ENCODE data around the gene NKD1.

Gene NKD1

DNA sequence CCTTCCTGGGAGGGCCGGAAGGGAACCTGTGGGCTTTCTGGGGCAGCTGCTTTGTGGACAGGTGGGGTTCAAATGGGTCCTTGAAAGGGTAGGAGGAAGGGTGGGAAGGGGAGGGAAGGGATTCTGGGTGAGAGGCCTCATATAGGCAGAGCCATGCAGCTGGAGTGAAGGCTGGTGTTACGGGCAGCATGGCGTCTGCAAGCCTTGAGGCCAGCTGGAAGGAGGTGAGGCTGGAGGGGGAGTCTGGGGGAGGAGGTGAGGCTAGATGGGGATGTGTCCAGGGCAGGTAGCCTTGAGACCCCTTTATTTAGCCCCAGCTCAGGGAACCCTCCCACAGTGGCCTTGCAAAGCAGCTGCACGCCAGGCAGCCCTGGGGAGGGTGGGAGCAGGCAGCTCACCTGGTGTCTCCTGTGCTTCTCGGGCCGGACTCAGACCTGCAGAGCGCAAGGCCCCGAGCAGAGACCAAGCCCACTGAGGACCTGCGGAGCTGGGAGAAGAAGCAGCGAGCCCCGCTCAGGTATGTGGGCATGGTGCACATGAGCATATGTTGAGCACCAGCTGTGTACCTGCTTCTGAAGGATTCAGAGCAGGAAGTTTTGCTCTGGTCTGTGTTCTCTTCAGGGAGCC is 82.3 kb downstream of the NKD1 start:
- TF ChIP-seq, protein P1, sequence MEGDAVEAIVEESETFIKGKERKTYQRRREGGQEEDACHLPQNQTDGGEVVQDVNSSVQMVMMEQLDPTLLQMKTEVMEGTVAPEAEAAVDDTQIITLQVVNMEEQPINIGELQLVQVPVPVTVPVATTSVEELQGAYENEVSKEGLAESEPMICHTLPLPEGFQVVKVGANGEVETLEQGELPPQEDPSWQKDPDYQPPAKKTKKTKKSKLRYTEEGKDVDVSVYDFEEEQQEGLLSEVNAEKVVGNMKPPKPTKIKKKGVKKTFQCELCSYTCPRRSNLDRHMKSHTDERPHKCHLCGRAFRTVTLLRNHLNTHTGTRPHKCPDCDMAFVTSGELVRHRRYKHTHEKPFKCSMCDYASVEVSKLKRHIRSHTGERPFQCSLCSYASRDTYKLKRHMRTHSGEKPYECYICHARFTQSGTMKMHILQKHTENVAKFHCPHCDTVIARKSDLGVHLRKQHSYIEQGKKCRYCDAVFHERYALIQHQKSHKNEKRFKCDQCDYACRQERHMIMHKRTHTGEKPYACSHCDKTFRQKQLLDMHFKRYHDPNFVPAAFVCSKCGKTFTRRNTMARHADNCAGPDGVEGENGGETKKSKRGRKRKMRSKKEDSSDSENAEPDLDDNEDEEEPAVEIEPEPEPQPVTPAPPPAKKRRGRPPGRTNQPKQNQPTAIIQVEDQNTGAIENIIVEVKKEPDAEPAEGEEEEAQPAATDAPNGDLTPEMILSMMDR (IDR thresholded peaks at IDR 0.05; ENCODE audit: control insufficient read depth, insufficient read depth, low read depth, low read length, missing control alignments): no peak
- no peak overlapping the region for H3K4me3 ChIP-seq (ENCODE audit: control insufficient read depth, low read depth, low read length)
- no peak for DNase-seq (ENCODE audit: low read depth)

DNA sequence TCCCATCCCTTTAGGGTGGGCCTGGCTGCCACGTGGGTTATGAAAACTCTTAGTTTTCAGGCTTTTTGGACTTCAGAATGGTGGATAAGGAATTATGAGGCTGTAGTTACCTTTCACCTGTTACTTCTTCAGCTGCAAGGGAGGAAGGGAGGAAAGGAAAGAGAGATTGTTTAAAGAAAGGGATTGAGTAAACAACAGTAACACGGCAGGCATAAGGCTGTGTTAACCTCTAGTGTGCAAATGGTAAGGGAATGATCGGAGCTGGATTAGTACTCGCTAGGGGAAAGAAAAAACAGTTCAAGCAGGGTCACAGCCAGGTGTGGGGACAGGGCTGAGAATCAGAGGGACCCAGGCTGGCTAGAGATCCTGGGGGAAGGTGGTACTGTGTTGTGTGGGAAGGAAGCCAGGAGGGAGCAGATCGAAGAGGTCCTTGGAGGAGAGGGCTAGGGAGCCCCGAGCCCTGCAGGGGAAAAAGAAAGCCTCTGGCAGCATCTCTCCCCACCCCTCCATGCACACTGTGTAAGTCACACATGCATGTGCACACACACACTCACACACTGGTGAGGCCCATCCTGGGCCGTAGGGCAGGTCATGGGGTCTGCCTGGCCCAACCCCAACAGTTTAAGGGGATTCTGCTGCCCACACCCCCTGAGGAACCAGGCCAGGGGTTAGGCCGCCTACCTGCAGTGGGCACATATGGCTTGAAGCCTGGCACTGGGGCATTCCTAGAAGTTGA is 83.2 kb downstream of the NKD1 start:
- TF ChIP-seq, protein P1 (IDR thresholded peaks at IDR 0.05; ENCODE audit: control insufficient read depth, insufficient read depth, low read depth, low read length, missing control alignments): no peak

DNA sequence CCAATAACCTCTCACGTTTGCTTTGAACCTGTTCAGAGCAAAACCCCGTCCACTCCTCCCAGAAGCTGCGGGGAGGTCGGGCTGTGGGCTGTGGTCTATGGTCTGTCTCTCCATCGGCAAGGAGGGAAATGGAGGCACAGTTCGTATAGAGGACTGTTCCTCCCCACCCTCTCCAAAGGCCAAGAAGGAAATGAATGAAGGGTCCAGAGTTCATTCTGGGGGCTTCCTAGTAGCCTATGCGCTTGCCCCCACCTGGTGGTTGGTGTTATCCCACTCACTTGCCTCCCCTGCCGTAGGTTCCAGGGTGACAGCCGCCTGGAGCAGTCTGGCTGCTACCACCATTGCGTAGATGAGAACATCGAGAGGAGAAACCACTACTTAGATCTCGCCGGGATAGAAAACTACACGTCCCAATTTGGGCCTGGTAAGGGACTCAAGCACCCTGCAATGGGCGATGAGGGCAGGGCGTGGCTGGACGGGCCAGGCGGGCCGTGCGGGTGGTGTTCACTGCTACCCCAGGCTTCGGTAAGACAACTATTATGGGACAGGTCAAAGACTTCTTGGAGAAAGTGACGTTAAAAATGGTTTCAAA is 83.9 kb downstream of the NKD1 start:
- TF ChIP-seq, protein P1 (IDR thresholded peaks at IDR 0.05; ENCODE audit: control insufficient read depth, insufficient read depth, low read depth, low read length, missing control alignments): no peak
- no peak for DNase-seq (ENCODE audit: low read depth)

More for the DNA sequence above, 83.2 kb downstream of the NKD1 start:
- DNase-seq (ENCODE audit: low read depth): no peak
- no peak overlapping the region for H3K4me3 ChIP-seq (ENCODE audit: control insufficient read depth, low read depth, low read length)

DNA sequence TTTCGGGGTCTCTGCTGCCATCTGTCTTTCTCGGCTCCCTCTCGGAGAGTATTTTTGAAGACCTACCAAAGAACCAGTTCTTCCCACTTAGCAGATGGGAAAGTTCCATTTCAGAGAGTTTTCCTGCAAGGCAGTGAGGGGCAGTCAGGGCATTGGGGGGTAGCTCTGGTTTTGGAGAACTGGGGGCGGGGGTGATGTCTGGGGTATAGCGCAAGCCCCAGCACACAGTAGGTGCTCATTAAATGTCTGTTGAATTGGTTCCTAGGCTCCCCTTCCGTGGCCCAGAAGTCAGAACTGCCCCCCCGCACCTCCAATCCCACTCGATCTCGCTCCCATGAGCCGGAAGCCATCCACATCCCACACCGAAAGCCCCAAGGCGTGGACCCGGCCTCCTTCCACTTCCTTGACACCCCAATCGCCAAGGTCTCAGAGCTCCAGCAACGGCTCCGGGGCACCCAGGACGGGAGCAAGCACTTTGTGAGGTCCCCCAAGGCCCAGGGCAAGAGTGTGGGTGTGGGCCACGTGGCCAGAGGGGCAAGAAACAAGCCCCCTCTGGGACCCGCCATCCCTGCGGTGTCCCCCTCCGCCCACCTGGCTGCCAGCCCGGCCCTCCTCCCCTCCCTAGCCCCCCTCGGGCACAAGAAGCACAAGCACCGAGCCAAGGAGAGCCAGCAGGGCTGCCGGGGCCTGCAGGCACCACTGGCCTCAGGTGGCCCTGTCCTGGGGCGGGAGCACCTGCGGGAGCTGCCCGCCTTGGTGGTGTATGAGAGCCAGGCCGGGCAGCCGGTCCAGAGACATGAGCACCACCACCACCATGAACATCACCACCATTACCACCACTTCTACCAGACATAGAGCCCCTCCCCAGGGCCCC is 85.0 kb downstream of the NKD1 start:
- H3K4me3 ChIP-seq (ENCODE audit: control insufficient read depth, low read depth, low read length): no peak overlapping the region
- TF ChIP-seq, protein P1 (IDR thresholded peaks at IDR 0.05; ENCODE audit: control insufficient read depth, insufficient read depth, low read depth, low read length, missing control alignments): no peak
- no peak for DNase-seq (ENCODE audit: low read depth)

More for the DNA sequence above, 83.9 kb downstream of the NKD1 start:
- no peak overlapping the region for H3K4me3 ChIP-seq (ENCODE audit: control insufficient read depth, low read depth, low read length)

DNA sequence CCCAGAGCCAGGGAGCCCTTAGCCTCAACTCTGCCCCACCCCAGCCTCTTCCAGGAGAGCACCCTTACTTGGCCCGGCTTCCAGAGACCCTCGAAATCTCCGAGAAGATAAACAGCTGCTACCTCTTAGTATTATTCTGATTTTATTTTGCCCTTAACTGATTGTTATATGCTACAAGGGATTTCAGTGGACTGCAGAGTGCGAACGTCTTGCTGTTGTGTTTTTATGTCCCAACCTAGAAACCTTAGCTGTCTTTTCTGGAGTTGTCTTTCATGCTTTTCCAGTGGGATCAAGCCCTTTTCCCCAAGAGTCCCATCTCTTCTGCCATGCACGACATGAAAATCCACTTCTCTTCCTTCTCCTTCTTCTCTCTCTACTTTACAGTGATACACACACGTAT is 85.9 kb downstream of the NKD1 start:
- H3K4me3 ChIP-seq (ENCODE audit: control insufficient read depth, low read depth, low read length): no peak overlapping the region
- no peak for DNase-seq (ENCODE audit: low read depth)
- TF ChIP-seq, protein P1 (IDR thresholded peaks at IDR 0.05; ENCODE audit: control insufficient read depth, insufficient read depth, low read depth, low read length, missing control alignments): no peak

DNA sequence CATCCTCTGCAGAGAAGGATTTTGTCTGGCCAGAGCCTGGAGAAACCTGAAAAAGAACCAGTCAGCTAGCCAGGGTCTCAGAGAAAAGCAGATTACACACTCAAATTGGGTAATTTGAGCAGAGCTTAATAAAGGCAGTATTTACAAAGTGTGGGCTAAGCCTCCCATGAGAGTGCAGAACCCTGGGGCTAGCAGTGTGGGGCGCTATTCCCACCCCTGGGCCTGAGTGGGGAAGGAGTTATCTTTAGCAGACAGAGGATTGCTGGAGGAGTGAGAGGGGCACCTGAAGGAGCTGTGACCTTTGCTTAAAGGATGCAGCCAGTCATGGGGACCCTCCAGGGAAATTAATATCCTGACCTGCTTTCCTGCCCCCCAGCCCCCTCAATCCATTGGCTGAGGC is 86.8 kb downstream of the NKD1 start:
- no peak for DNase-seq (ENCODE audit: low read depth)
- TF ChIP-seq, protein P1 (IDR thresholded peaks at IDR 0.05; ENCODE audit: control insufficient read depth, insufficient read depth, low read depth, low read length, missing control alignments): no peak
- H3K4me3 ChIP-seq (ENCODE audit: control insufficient read depth, low read depth, low read length): no peak overlapping the region

All from AG09309 (cell line).